ENCODE results near the gene DKC1. TPM values are rescaled to one million over a fixed set of nuclear protein-coding genes. Genes with fewer than 3 reads are reported as not detected.
"Not testable (repeated sequence)": the region's sequence is repeated elsewhere in the genome, so short reads cannot be mapped to it uniquely, and the experiment has no call there.

The DKC1 gene
- total RNA-seq, 1 experiment from 2014 or later, result 109 TPM

DNA sequence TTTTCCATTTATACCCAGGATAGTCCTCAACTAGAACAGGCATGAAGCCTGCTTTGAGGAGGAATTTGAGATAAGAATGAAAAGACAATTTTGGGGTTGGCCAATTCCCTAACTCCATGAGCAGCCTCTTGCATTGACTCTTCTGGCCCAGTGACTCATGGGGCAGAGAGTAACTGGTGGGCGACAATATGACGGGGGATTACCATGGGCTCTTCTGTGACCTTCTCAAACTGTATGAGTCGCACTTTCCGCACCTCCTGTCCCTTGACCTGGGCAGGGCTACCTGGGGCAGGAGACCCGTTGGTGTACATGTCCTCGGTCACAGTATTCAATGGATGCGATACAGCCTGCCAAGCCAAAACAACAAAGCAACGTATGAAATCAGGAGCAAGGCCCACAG, 29.3 kb downstream of the DKC1 start:
- DNase-seq (ENCODE audit: low read depth), result no peak

GRCh38 chrX:154793084-154793795, 30.6 kb downstream of the DKC1 start:
- no peak for DNase-seq (ENCODE audit: low read depth)

GRCh38 chrX:154795016-154795415, 32.4 kb downstream of the DKC1 start:
- DNase-seq (ENCODE audit: low read depth), result no peak

DNA sequence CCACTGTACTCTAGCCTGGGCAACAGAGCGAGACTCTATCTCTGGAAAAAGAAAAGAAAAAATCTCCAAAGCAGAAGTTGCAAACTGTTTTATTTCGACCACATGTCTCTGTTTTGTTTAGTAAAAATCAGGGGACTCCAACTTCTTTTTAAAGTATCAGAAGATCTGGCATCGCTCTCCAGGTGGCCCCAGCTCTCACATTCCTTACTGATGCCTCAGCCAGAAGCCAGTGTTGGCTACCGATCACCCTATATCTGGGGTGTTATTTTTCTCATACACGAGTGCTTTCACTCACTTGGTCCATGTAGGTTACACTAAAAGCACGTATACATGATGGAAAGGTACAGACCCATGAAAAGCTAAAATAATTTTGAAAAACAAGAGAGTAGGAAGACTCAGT, 34.3 kb downstream of the DKC1 start:
- DNase-seq (ENCODE audit: low read depth), result peak; percentile 26

DNA sequence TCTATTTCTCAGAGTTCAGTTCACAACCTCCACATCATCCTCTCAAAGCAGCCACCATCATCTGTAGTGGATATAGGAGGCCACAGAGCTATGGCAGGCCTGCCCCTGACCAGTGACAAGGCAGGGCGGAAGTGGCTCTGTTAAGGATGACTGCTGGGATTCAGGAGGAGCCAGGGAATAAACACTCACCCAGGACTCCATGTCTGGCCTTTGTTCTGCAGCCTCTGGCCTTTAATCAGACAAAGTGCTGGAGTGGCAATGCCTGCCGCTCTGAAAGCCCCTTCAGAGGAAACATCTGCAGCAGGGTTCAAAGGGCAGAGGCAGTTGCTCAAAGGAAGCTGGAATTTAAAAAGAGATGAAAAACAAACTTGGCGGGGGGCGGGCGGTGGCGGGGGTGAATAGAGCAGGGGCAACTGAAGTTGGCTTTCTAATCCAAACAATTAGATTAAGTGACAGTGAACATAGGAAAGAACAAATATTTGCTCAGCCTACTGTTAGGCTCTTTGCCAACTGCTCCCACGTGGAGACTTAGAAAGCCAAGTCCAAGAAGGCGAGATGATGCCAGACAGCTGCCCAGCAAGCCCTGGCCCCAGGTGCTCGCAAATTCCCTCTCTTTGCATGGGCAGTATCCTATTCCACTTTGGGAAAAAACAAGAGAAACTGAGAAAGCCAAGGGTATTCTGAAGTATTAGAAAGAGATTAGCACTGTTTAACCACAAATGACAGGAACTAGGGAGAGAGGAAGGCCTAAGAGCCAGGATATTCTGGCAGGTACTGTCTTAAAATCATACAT, 37.1 kb downstream of the DKC1 start:
- DNase-seq (ENCODE audit: low read depth), result peak; percentile 51

- DNase-seq (ENCODE audit: low read depth), result no peak
Measured at GRCh38 chrX:154800478-154801210, 38.0 kb downstream of the DKC1 start.

DNA sequence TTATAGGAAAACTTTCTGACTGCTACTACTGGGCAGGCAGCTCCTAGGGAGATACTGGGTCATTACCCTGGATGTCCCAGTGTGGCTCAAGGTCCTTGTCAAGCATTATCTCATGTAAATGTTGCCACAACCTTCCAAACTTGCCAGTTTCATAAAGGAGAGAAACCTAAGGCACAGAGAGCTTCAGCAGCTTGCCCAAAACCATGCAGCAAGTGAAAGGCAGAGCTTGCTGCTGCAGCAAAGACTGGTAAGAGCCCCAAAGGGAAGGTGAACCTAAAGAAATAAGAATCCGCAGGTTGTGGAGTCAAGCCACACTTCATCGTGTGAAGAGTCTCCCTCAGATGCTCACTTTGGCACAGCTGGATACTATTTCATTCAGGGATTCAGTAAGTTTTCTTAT, 40.3 kb downstream of the DKC1 start:
- no peak for DNase-seq (ENCODE audit: low read depth)

GRCh38 chrX:154804261-154804956, 41.7 kb downstream of the DKC1 start:
- no peak for DNase-seq (ENCODE audit: low read depth)

- DNase-seq (ENCODE audit: low read depth), result peak; percentile 78
Measured at GRCh38 chrX:154804957-154805695, 42.5 kb downstream of the DKC1 start, which contains the start of gene MPP1. TSS of gene MPP1 (minus strand) at chrX:154805485. CDS start at chrX:154805373, 112 bp downstream.

- no peak for DNase-seq (ENCODE audit: low read depth)
Measured at GRCh38 chrX:154805696-154806091, 43.0 kb downstream of the DKC1 start.

GRCh38 chrX:154806837-154807501, 44.3 kb downstream of the DKC1 start:
- no peak for DNase-seq (ENCODE audit: low read depth)

DNA sequence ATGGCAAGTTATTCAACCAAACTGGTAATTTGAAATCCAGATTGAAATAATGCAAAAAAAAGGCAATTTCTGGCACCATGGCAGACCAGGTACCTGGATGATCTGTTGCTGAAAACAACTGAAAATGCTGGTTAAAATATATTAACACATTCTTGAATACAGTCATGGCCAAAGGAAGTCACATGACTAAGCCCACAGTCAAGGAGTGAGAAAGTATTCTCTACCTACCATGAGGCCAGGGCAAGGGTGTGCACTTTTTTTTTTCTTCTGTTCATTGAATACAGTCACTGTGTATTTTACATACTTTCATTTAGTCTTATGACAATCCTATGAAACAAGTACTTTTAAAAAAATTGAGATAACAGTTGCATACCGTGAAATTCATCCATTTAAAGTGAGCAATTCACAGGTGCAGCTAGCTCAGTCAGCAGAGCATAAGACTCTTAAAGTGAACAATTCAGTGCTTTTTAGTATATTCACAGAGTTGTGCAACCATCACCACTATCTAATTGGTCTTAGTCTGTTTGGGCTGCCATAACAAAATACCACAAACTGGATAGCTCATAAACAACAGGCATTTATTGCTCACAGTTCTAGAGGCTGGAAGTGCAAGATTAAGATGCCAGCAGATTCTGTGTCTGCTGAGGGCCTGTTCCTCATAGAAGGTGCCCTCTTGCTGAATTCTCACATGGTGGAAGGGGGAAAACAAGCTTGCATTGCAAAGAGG, 47.4 kb downstream of the DKC1 start:
- no peak for DNase-seq (ENCODE audit: low read depth)

DNA sequence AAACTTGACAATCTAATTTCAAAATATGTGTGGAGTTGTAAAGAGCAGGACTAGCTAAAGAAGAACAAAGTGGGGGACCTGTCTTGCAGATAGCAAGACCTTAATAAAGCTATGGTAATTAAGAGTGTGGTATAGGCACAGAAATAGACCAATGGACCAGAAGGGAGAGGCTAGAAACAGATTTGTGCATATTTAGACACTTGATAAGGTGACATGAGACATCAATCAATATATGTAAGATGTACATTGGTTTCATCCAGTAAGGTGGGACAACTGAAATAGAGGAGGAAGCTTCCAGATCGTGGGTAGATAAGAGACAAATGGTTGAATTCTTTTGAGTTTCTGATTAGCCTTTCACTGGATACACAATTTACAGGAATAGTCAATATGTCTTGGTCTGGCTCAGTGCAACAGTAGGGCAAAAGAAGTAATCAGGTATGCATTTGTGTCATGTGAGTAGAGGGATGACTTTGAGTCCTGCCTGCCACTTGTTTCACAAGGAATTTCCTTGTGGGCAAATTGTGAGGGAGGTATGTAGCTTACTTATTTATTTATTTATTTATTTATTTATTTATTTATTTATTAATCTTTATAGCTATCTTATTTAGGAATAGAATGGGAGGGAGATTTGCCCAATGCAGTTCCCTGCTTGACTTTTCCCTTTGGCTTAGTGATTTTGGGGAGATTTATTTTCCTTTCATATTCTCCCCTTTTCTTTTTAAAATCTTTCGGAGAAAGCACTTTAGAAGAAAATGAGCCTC, 49.9 kb downstream of the DKC1 start:
- no peak for DNase-seq (ENCODE audit: low read depth)

GRCh38 chrX:154813801-154814200, 51.1 kb downstream of the DKC1 start:
- DNase-seq (ENCODE audit: low read depth), result no peak

DNA sequence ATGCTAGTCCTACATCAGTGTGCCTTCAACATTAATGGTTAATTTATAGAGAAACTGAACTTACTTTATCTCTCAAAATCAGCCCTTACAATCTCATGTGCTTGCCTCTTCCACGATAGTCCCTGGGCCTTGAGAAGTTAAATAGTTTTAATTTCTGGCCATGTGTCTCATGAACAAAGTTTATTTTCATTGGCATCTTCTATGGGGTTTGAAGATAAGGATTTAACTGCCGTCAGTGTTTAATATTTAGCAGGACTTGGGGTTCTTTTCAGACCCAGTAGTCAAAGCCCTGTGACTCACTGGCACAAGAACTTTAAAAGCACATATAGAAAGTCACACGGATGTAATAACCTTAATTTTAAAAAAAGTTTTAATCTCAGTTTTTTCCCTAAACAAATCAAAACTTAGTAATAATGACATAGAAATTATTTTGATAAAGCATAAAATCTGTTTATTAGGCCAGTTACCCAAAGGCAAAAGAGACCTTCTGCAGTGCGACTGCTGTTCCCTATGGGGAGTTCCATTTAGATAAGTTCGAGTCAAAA, 52.7 kb downstream of the DKC1 start:
- no peak for DNase-seq (ENCODE audit: low read depth)

DNA sequence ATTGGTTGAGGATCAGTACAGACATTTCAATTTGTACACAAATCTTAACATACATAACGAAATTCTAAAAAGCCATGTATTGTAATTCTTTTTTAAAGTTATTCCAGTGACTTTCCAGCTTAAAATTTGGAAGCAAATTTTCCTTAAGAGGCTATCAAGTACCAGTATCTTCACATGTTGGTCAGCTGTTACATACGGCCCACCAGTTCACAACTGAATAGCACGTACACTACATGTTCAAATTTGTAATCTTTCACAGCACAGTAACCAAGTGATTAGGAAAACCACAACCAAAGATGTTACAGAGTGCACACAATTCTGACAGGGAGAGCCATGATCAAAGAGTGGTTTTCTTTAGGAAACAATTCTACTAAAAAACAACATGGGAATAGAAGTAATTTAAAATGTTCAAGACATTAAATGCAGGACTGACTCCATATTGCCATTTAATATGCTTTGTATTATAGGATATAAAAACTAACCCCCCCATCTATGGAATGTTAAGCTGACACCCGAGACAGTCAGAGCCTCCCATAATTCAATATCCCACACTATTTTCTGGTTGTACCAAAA, 53.7 kb downstream of the DKC1 start:
- not testable (repeated sequence) for DNase-seq (ENCODE audit: low read depth)

- not testable (repeated sequence) for DNase-seq (ENCODE audit: low read depth)
Measured at GRCh38 chrX:154817048-154817618, 54.5 kb downstream of the DKC1 start.

Data from Daoy (cell line).